ENCODE data around the gene MRTFA.

GRCh38 chr22:40392618-40393017 lies 243.9 kb downstream of the MRTFA start:
- TF ChIP-seq POLR2A (IDR thresholded peaks at IDR 0.05; ENCODE audit: low read length) (no peak), GATA1 (IDR thresholded peaks at IDR 0.05; ENCODE audit: low read depth, low read length) (no peak)

Data from erythroblast (primary cell).